Peyer's patch (tissue), 4 donors: ENCODE results near the gene TMCC1.

Experiments
- CTCF ChIP-seq, 6 experiments: fragments of 450-650 bp in 4 of 6; fragments of 200-600 bp in 2 of 6; sonication (generic) in 1 of 6; IDR thresholded peaks; one replicate each; pipeline ENCODE4 v1.5.1; 2017 to 2019; ENCODE audit warnings: antibody characterized with exemption in 6 of 6, mild to moderate bottlenecking in 3 of 6, moderate library complexity in 1 of 6
- POLR2A ChIP-seq, 2 donors: fragments of 450-650 bp; IDR thresholded peaks; one replicate each; pipeline ENCODE4 v1.5.1; 2017; ENCODE audit warnings: antibody characterized with exemption in 2 of 2, mild to moderate bottlenecking in 2 of 2, moderate library complexity in 2 of 2

- TF ChIP-seq CTCF (IDR thresholded peaks at IDR 0.05) (no peak), POLR2A (IDR thresholded peaks at IDR 0.05) (no peak)
These were observed 129.4 kb downstream of the TMCC1 start for GRCh38 chr3:129764090-129764489.
